Measurements from ENCODE around the gene PGLYRP3. TPM values are rescaled to one million over a fixed set of nuclear protein-coding genes. Genes with fewer than 3 reads are reported as not detected.
A peak's percentile ranks its signal among the peaks of the same experiment; 100 is the strongest.
"Not testable (repeated sequence)": the region's sequence is repeated elsewhere in the genome, so short reads cannot be mapped to it uniquely, and the experiment has no call there.

PGLYRP3 gene
- total and polyA plus RNA-seq, 7 experiments from 2014 or later: not detected

GRCh38 chr1:153348511-153349362 lies 36.0 kb upstream of the PGLYRP3 start, which contains the start of gene PGLYRP4:
TSS of gene PGLYRP4 (minus strand) at chr1:153348841. CDS start at chr1:153347932, 909 bp downstream.
- DNase-seq: no peak
- peaks cover 0 to 5% of the 10 kb centered on the region in 2 donors for H3K27me3 ChIP-seq (ENCODE audit: control insufficient read depth in 2 of 2, insufficient read depth in 2 of 2, low read length in 2 of 2)
- H3K9me3 ChIP-seq (ENCODE audit: control insufficient read depth in 2 of 3, low read length in 3 of 3): no peaks in the 10 kb centered on the region
- Mint-ChIP-seq H3K27me3 (peaks cover 6 to 42% (median 28%) of the 10 kb centered on the region in 5 donors), H3K36me3 (no peaks in the 10 kb centered on the region), H3K9me3 (no peaks in the 10 kb centered on the region), H3K27ac (peak within 1 kb of the TSS in 1 of 9 donors; percentile 39), H3K4me3 (peak within 1 kb of the TSS in 1 of 10 donors; percentile 71), H3K4me1 (peaks cover 17 to 32% (median 28%) of the 10 kb centered on the region in 7 donors)
- H3K36me3 ChIP-seq (ENCODE audit: control insufficient read depth in 2 of 3, insufficient read depth in 3 of 3, low read length in 3 of 3): no peaks in the 10 kb centered on the region
- H3K4me1 ChIP-seq (ENCODE audit: control insufficient read depth in 2 of 2, insufficient read depth in 2 of 2, low read length in 2 of 2): peaks cover 13 to 25% of the 10 kb centered on the region in 2 donors
- POLR2A ChIA-PET: no interaction called here
- intact Hi-C loops (cut with micrococcal nuclease): no loop called here
- no peak within 1 kb of the TSS for H3K27ac ChIP-seq (ENCODE audit: low read depth, low read length)
- H3K4me3 ChIP-seq (ENCODE audit: low read length): no peak within 1 kb of the TSS
- no peak for ATAC-seq
- CTCF ChIA-PET: interaction anchor here (0.6 kb wide), 1 partner anchor 43 kb away, joined by 3 read pairs; no protein-coding TSS in a partner anchor

GRCh38 chr1:153347856-153348255 lies 35.1 kb upstream of the PGLYRP3 start:
- Mint-ChIP-seq H3K9me3 (no peaks in the 10 kb centered on the region), H3K4me3 (peak overlapping the region in 1 of 10 donors; percentile 71), H3K36me3 (no peaks in the 10 kb centered on the region), H3K27ac (peak overlapping the region in 1 of 9 donors; percentile 39), H3K27me3 (peaks cover 6 to 48% (median 33%) of the 10 kb centered on the region in 5 donors), H3K4me1 (peaks cover 19 to 37% (median 34%) of the 10 kb centered on the region in 7 donors)
- Histone ChIP-seq H3K4me1 (ENCODE audit: control insufficient read depth in 2 of 2, insufficient read depth in 2 of 2, low read length in 2 of 2) (peaks cover 13 to 31% of the 10 kb centered on the region in 2 donors), H3K9me3 (ENCODE audit: control insufficient read depth in 2 of 3, low read length in 3 of 3) (no peaks in the 10 kb centered on the region), H3K4me3 (ENCODE audit: low read length) (no peak overlapping the region), H3K36me3 (ENCODE audit: control insufficient read depth in 2 of 3, insufficient read depth in 3 of 3, low read length in 3 of 3) (no peaks in the 10 kb centered on the region), H3K27ac (ENCODE audit: low read depth, low read length) (no peak overlapping the region), H3K27me3 (ENCODE audit: control insufficient read depth in 2 of 2, insufficient read depth in 2 of 2, low read length in 2 of 2) (peaks cover 0 to 5% of the 10 kb centered on the region in 2 donors)
- ATAC-seq (no peak), DNase-seq (no peak)
- CTCF ChIA-PET: interaction anchor here (0.6 to 0.7 kb wide), 2 partner anchors 38 to 42 kb away, joined by 3 read pairs; no protein-coding TSS in a partner anchor
- intact Hi-C loops (cut with micrococcal nuclease): no loop called here
- POLR2A ChIA-PET: no interaction called here

GRCh38 chr1:153347049-153347448 lies 34.3 kb upstream of the PGLYRP3 start:
- H3K4me3 ChIP-seq (ENCODE audit: low read length); H3K27me3 ChIP-seq (ENCODE audit: control insufficient read depth in 2 of 2, insufficient read depth in 2 of 2, low read length in 2 of 2); POLR2A ChIA-PET; H3K27ac ChIP-seq (ENCODE audit: low read depth, low read length); DNase-seq; H3K9me3 ChIP-seq (ENCODE audit: control insufficient read depth in 2 of 3, low read length in 3 of 3); H3K9me3 Mint-ChIP-seq; H3K36me3 ChIP-seq (ENCODE audit: control insufficient read depth in 2 of 3, insufficient read depth in 3 of 3, low read length in 3 of 3); H3K36me3 Mint-ChIP-seq; intact Hi-C loops (cut with micrococcal nuclease); ATAC-seq: not testable (repeated sequence)
- peaks cover 13 to 31% of the 10 kb centered on the region in 2 donors for H3K4me1 ChIP-seq (ENCODE audit: control insufficient read depth in 2 of 2, insufficient read depth in 2 of 2, low read length in 2 of 2)
- peak overlapping the region in 1 of 9 donors; percentile 2 for H3K27ac Mint-ChIP-seq
- H3K4me1 Mint-ChIP-seq: peaks cover 17 to 44% (median 34%) of the 10 kb centered on the region in 7 donors
- H3K27me3 Mint-ChIP-seq: peaks cover 12 to 56% (median 41%) of the 10 kb centered on the region in 5 donors
- CTCF ChIA-PET: interaction anchor here (0.7 to 1.6 kb wide), 2 partner anchors 38 to 147 kb away, joined by 3 to 5 read pairs; no protein-coding TSS in a partner anchor
- peak overlapping the region in 2 of 10 donors; percentile 14 to 62 for H3K4me3 Mint-ChIP-seq

- H3K27me3 Mint-ChIP-seq: peaks cover 12 to 59% (median 36%) of the 10 kb centered on the region in 5 donors
- DNase-seq: peak in 1 of 9 donors; percentile 9
- ChIA-PET POLR2A (no interaction called here), CTCF (interaction anchor here (1.1 to 1.6 kb wide), 2 partner anchors 11 to 148 kb away, joined by 5 read pairs; no protein-coding TSS in a partner anchor)
- ATAC-seq: peak; percentile 24
- H3K27ac ChIP-seq (ENCODE audit: low read depth, low read length): no peak overlapping the region
- no peaks in the 10 kb centered on the region for H3K9me3 Mint-ChIP-seq
- peaks cover 17 to 44% (median 34%) of the 10 kb centered on the region in 7 donors for H3K4me1 Mint-ChIP-seq
- no peaks in the 10 kb centered on the region for H3K36me3 Mint-ChIP-seq
- peak overlapping the region in 3 of 9 donors; percentile 2 to 63 (median 36) for H3K27ac Mint-ChIP-seq
- no peaks in the 10 kb centered on the region for H3K9me3 ChIP-seq (ENCODE audit: control insufficient read depth in 2 of 3, low read length in 3 of 3)
- H3K27me3 ChIP-seq (ENCODE audit: control insufficient read depth in 2 of 2, insufficient read depth in 2 of 2, low read length in 2 of 2): peaks cover 0 to 5% of the 10 kb centered on the region in 2 donors
- H3K36me3 ChIP-seq (ENCODE audit: control insufficient read depth in 2 of 3, insufficient read depth in 3 of 3, low read length in 3 of 3): no peaks in the 10 kb centered on the region
- intact Hi-C loops (cut with micrococcal nuclease): no loop called here
- peaks cover 13 to 31% of the 10 kb centered on the region in 2 donors for H3K4me1 ChIP-seq (ENCODE audit: control insufficient read depth in 2 of 2, insufficient read depth in 2 of 2, low read length in 2 of 2)
- H3K4me3 Mint-ChIP-seq: peak overlapping the region; percentile 14 to 75 (median 54)
- H3K4me3 ChIP-seq (ENCODE audit: low read length): no peak overlapping the region
These were observed 33.4 kb upstream of the PGLYRP3 start for GRCh38 chr1:153346077-153346723.

DNA sequence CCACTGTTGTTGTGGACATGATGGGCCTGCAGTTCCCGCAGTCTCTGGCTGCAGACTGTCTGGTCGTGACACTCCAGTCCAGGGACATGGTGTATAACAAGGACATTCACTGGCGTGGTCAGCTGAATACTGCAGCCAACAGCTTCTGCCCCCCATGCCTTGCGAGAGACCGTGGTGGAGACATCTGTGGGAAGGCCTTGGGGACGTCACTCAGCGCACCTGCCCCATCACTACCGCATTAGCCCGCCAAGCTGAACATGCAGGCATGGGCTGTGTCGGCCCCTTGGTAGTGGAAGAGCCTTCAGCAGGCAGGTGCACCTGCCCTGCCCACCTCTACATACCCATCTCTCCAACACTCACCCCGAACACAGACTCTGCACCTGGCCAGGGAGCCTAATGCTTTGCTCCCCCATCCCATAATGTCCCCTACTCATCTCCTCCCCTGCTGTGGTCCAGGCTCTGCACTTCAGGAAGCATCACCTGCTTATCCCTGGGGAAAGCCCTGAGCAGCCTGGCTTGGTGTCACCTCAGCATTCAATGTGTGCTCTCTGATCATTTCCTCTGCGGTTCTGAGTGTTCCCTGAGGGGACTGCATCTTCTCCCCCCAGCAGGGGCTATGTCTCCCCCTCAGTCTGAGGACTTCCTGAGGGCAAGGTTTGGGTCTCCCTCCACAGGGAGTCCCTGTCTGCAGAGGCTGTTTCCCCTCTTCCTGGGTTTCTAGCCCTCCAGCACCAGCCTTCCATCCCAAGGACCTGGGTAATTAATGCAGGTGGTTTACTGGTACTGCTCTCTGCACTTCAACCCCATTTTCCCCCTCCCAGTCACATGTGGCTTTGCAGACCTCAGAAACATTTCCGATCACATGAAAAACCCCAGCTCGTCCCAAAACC lies 32.7 kb upstream of the PGLYRP3 start:
- POLR2A ChIA-PET: no interaction called here
- H3K36me3 ChIP-seq (ENCODE audit: control insufficient read depth in 2 of 3, insufficient read depth in 3 of 3, low read length in 3 of 3): no peaks in the 10 kb centered on the region
- H3K4me1 ChIP-seq (ENCODE audit: control insufficient read depth in 2 of 2, insufficient read depth in 2 of 2, low read length in 2 of 2): peaks cover 13 to 31% of the 10 kb centered on the region in 2 donors
- no peaks in the 10 kb centered on the region for H3K9me3 ChIP-seq (ENCODE audit: control insufficient read depth in 2 of 3, low read length in 3 of 3)
- H3K4me1 Mint-ChIP-seq: peaks cover 17 to 52% (median 40%) of the 10 kb centered on the region in 7 donors
- CTCF ChIA-PET: interaction anchor here (1.1 to 1.6 kb wide), 2 partner anchors 12 to 149 kb away, joined by 5 read pairs; no protein-coding TSS in a partner anchor
- no peak overlapping the region for H3K4me3 ChIP-seq (ENCODE audit: low read length)
- H3K36me3 Mint-ChIP-seq: no peaks in the 10 kb centered on the region
- H3K9me3 Mint-ChIP-seq: no peaks in the 10 kb centered on the region
- peak overlapping the region in 3 of 9 donors; percentile 32 to 83 (median 36) for H3K27ac Mint-ChIP-seq
- H3K27me3 Mint-ChIP-seq: peaks cover 12 to 60% (median 31%) of the 10 kb centered on the region in 5 donors
- peak overlapping the region; percentile 14 to 75 (median 54) for H3K4me3 Mint-ChIP-seq
- peak; percentile 45 for ATAC-seq
- H3K27ac ChIP-seq (ENCODE audit: low read depth, low read length): no peak overlapping the region
- H3K27me3 ChIP-seq (ENCODE audit: control insufficient read depth in 2 of 2, insufficient read depth in 2 of 2, low read length in 2 of 2): peaks cover 0 to 5% of the 10 kb centered on the region in 2 donors
- peak in 1 of 9 donors; percentile 18 for DNase-seq
- intact Hi-C loops (cut with micrococcal nuclease): no loop called here

DNA sequence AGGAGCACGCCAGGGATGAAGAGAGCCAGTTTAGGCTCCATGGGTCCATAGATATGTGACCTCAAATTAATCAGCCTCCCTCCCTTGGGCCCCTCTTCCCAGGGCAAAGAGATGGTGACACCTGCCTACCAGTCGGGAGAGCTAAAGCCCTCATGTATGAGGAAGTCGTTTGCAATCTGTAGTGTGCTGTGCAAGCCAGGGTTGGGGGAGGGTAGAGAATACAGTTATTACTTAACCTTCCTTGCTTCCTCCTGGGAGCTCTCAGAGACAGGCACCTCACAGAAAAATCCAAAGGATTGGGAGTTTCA lies 31.9 kb upstream of the PGLYRP3 start:
- CTCF ChIA-PET: no interaction called here
- Mint-ChIP-seq H3K4me1 (peaks cover 23 to 60% (median 46%) of the 10 kb centered on the region in 7 donors), H3K36me3 (no peaks in the 10 kb centered on the region), H3K27me3 (peaks cover 12 to 54% (median 32%) of the 10 kb centered on the region in 5 donors), H3K9me3 (no peaks in the 10 kb centered on the region), H3K4me3 (peak overlapping the region in 5 of 10 donors; percentile 3 to 48 (median 17)), H3K27ac (peak overlapping the region in 2 of 9 donors; percentile 33 to 43)
- DNase-seq (no peak), ATAC-seq (peak; percentile 60)
- H3K36me3 ChIP-seq (ENCODE audit: control insufficient read depth in 2 of 3, insufficient read depth in 3 of 3, low read length in 3 of 3): no peaks in the 10 kb centered on the region
- intact Hi-C loops (cut with micrococcal nuclease): no loop called here
- H3K4me3 ChIP-seq (ENCODE audit: low read length): no peak overlapping the region
- H3K4me1 ChIP-seq (ENCODE audit: control insufficient read depth in 2 of 2, insufficient read depth in 2 of 2, low read length in 2 of 2): peaks cover 13 to 39% of the 10 kb centered on the region in 2 donors
- no peak overlapping the region for H3K27ac ChIP-seq (ENCODE audit: low read depth, low read length)
- H3K27me3 ChIP-seq (ENCODE audit: control insufficient read depth in 2 of 2, insufficient read depth in 2 of 2, low read length in 2 of 2): peaks cover 0 to 5% of the 10 kb centered on the region in 2 donors
- POLR2A ChIA-PET: no interaction called here
- no peaks in the 10 kb centered on the region for H3K9me3 ChIP-seq (ENCODE audit: control insufficient read depth in 2 of 3, low read length in 3 of 3)
